HG02610 (cell line): ENCODE data around the gene RBM17.
"Not testable (repeated sequence)": the region's sequence is repeated elsewhere in the genome, so short reads cannot be mapped to it uniquely, and the experiment has no call there.

Experiments used
- ATAC-seq: cut with Tn5 transposase; IDR thresholded peaks from one replicate; pipeline ENCODE4 v1.9.1; 2021; ENCODE audit warnings: mild to moderate bottlenecking, moderate library complexity; ENCODE audit not compliant: unreplicated experiment

RBM17 gene

GRCh38 chr10:6109444-6109775 is 20.6 kb downstream of the RBM17 start:
- no peak for ATAC-seq

DNA sequence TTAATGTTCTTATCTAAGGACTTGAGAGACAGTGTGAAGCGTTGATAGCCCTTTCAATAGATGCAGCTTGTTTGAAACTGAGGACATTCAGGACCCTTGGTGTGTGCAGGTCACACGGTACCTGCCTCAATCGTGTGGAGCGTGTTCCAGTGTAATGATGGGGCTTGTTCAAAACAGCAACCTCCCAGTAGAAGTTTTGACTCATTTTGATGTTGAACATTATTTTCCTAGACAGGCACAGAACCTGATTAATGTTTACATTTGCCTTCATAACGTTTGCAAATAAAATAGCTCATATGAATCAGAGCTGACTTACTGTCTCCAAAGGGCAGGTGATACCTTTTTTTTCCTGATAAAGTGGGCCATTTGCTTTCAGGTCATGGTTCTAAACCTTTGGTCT is 21.3 kb downstream of the RBM17 start:
- ATAC-seq = no peak

GRCh38 chr10:6112893-6113292 is 24.1 kb downstream of the RBM17 start:
- no peak for ATAC-seq

GRCh38 chr10:6114299-6114698 is 25.5 kb downstream of the RBM17 start:
- ATAC-seq = no peak

DNA sequence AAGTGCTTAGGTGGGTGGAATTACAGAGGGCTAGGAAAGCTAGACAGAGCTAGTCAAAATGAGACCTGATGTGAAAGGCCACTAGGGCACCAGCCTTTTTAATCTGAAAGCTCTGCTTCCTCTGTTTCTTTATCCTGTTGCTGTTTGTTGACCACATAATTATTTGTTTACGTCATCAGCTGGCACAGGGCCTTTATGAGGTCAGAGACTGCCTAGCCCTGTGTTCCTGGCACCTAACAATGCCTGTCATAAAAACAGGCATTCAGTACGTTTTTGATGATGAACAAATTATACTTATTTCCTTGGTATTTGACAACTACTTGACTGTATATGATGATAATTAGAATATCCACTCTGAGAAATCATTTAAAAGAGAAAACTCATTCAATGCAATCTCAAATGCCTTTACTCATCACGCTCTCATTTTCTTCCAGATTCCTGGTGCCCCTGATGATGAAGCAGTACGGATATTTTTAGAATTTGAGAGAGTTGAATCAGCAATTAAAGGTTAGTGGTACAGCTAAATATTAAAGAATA is 26.0 kb downstream of the RBM17 start:
- ATAC-seq = no peak

- ATAC-seq = no peak
Observed at GRCh38 chr10:6115411-6115810, 26.6 kb downstream of the RBM17 start.

GRCh38 chr10:6115824-6116350 is 27.1 kb downstream of the RBM17 start:
- ATAC-seq = no peak

DNA sequence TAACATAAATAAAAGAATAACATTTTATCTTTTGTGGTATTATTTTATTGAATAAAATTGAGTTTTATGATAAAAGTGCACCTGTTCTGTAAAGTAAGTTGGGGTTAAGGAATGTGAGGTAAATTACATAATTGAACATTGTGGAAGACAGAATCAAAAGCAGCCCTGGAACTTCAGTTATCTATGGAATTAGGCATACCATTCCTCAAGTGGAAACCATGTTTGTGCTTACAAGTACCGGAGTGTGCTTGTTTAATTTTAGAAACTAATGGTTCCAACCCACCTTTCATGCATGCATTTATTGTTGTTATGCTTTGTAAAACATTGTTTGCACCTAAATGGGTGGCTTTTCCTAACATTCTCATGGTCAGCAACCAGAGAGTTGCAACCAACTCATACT is 28.0 kb downstream of the RBM17 start:
- ATAC-seq = no peak

- ATAC-seq = no peak
Observed at GRCh38 chr10:6117711-6118110, 28.9 kb downstream of the RBM17 start.

GRCh38 chr10:6119423-6119822 is 30.6 kb downstream of the RBM17 start:
- ATAC-seq = no peak

GRCh38 chr10:6119962-6120361 is 31.1 kb downstream of the RBM17 start:
- no peak for ATAC-seq

DNA sequence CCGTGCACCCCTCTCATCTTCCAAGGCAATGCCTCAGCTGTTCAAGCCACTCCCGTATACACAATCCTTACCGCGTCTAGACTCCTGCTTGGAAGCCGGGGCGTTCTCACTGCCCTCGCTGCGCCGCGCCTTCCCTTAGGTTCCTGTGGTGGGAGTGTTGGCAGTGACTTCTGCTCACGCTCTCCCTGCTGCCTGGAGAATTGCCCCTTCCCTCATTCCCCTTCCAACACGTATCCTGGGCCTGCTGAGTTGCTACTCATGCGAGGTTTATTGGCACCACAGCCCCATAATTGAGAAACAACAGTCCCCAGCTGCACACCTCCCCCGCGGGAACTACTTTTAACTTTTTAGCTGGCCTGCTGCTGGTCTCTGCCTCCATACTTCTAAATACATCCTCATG is 31.9 kb downstream of the RBM17 start:
- no peak for ATAC-seq

DNA sequence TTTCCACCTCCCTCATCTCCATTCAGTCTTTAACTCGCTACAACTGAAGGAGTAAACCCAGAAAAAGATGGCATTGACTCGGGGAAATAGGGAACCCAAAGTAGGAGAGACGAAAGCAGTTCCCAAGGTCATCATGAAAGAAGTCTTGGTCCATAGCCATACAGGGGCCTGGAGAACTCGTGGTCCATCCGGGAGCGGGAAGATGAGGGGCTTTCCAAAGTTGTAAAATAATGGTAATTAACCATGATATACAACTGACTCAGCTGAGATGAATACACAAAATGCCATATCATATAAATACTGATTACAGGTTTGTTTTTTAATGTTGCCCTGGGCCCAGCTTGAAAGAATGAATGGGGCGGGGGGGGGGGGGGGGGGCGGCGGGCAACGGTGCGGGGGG is 32.3 kb downstream of the RBM17 start:
- ATAC-seq = no peak

DNA sequence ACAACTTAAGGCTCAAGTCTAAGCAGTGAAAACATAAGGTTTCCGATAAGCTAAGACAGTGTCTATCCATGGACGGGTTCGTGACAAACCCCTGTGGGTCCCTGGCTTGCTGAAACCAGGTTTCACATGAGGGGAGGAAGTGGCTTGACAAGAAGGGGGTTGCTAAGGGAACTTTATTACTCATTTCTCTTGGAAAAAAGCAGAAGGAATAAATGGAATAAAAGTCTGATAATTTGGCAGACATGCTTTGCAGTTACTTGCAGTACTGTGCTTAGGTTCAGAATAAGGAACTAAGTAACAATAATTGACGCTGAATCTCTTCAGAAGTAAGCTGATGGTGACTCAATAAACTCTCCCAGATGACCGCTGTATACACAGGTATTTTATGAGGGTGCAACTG is 34.7 kb downstream of the RBM17 start:
- no peak for ATAC-seq

GRCh38 chr10:6124666-6125065 is 35.8 kb downstream of the RBM17 start:
- ATAC-seq = no peak

- not testable (repeated sequence) for ATAC-seq
Observed at GRCh38 chr10:6127461-6127860, 38.6 kb downstream of the RBM17 start.

DNA sequence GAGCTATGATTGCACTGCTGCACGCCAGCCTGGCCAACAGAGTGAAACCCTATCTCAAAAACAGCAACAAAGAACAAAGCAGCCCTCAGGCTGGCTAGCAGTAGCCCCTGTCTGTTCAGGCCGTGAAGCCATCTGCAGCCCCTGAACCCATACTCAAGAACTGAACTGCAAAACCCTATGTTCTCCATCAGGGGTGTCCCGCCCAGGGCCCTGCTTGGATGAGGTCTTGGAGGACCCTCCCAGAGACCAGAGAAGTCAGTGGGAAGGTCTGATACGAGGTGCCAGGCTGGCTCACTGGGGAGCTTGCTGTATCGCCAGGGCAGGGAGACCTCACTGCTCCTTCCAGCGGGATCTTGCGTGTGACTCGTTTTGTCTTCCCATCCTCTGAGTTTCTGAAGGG is 39.3 kb downstream of the RBM17 start:
- no peak for ATAC-seq

DNA sequence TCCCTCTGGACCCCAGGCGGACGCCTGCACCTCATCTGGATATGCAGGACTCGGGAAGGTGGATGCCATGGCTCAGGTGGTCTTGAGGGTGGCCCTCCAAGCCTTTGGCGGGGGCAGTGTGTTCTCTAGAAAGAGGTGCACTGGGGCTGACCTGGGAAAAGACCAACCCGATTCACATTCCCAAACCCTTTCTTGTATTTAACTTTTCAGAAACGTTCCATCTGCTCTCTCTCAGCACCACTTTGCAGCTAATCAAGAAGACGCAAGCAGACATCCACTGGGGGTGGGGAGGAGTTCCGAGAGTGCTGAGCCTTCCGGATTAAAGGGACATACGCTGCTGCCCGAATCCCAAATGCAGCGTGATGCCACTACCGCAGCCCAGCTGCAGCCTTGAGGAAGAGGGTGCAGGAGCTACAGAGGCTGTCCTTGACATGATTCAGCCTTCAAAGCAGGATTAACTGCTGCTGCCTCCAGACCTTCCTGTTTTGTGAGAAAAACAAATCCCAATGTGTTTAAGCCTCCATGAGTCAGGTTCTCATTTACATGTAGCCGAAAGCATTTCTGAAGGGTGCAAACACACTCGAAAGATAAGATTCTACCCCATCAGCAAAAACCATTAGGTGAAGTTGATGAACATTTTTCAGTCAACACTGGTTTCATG is 39.9 kb downstream of the RBM17 start:
- no peak for ATAC-seq

- no peak for ATAC-seq
Observed at GRCh38 chr10:6130848-6131470, 42.1 kb downstream of the RBM17 start.

- no peak for ATAC-seq
Observed at GRCh38 chr10:6133331-6134098, 44.7 kb downstream of the RBM17 start.

GRCh38 chr10:6134099-6134823 is 45.4 kb downstream of the RBM17 start:
- ATAC-seq = no peak
